ENCODE measurements around the gene TBC1D22A.
"Not testable (repeated sequence)": the region's sequence is repeated elsewhere in the genome, so short reads cannot be mapped to it uniquely, and the experiment has no call there.

TBC1D22A gene

GRCh38 chr22:47038206-47038835 is 275.9 kb downstream of the TBC1D22A start:
- no peak for DNase-seq

GRCh38 chr22:47039356-47039755 is 276.9 kb downstream of the TBC1D22A start:
- DNase-seq: no peak

DNA sequence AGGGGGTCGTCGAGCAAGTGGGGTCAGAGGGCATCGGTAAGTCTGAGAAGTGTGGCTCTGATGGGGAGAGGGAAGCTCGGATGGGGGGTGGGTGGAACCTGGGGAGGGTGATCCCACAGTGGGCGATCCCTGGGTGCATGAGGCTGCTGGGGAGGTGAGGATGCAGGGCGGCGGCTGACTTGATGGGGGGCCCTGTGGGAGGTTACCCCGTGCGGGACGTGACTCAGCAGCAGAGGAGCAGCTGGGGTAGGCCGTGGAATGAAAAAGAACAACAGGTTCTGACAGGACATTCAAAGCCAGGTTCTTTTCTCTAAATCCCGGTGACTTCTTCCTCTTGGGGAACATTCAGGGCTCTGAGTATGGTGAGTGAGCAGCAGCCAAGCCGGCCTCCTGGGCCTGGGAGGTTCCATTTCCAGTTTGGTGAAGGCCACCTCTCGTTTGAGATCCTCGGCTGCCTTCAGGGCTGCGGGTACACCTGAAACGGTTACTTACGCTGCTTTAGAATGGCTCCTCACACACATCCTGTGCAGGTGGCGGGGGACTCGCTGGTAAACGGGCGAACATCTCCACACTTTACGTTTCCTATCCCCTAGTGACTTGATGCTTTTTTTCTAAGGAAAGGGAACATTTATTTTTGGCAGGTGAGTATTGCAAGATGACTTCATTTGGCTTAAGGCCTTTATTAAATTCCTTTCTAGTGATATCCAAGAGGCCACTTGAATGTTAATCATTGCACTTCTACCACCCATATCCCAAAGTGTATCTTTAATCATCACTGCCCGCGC is 278.2 kb downstream of the TBC1D22A start:
- DNase-seq: no peak

DNA sequence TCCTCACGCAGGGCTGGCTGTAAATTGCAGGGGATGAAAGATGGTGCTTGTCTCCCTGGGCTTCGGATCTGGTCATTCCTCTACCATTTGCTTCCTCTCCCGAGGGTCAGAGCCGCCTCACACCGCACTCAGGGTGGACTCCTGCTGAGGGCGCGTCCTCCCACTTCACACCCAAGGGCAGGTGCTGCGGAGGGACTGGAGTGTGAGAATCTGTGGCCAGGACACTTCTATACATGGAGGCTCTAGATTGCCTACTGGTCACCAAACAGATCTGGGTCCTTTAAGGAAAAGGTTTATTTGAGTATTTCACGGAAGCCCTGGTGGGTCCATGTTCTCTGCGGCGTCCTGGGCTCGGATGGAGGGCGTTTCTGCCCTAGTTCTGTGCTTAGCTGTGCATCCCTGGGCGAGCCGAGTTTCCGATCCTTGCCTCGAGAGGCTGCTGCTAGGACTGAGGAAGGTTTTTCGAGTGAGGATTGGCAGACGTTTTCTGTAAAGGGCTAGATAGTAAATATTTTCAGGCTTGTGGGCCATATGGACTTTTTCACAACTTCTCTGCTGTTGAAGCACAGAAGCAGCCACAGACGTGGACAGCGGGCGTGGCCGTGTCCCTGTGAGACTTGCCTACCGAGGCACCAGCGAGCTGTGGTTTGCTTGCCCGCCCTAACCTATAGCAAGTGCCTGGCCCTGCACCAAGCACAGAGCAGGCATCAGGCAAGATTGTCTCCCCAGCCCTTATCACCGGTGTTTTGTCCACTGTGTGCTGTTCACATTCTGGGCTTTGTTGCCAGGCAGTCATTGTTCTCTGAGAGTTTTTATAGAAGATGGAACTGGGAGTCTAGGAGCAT is 279.0 kb downstream of the TBC1D22A start:
- DNase-seq: no peak

DNA sequence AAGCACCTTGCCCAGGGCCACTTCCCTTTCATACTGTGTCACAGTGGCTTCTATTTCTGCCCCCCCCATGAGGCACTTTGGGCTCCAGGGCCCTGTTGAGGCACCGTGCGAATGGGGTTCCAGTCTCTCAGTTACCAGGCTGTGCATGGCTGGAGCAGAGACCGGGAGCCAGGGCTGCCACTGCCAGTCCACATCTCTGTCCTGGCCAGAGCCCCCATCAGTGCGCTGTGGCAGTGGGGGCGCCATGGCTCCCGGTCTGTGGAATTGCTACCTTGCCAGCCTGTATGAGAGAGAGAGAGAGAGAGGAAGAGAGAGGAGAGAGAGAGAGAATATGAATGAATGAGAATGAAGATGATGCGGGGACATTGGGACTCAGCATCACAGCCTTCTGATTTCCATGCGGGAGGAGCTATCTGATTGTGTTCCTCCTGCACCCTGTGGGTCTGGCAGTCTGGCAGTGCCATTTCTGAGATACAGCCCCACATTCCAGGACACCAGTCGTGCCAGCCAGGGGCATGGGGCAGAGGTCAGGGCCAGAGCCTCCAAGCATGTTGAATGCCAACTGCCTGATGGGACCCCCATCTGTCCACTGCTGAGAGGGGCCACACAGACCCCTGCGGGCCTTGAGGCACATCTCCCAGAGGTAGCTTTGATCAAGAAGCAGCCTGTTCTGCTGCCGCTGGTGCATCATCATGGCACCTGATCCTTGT is 279.8 kb downstream of the TBC1D22A start:
- no peak for DNase-seq

DNA sequence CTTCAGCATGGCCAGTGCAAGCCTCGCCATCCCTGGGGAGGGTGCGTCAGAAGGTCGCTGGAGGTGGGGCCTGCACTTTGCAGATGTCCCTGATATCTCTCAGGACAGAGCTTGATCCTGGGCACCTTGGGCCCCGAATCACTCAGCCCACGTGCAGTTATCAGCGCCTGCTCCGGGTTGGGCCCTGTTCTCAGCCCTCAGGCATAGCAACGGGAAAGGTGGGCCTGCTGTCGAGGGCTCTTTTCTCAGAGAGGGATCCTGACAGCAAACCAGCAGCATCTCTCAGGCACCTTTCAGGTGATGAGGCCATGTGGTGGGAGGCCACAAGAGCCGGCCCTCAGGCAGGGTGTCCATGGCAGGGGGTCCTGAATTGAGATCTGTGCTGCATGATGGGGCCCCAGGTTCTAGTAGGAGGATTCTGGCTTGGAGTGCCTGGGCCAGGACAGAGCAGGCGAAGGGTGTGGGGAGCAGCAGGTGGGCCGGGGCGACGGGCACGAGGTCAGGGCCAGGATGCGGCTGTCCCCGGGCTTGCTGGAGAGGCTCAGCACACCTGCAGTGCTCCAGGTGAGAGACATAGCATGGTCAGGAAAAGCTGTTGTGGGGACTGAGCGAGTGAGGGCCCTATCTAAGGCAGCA is 280.5 kb downstream of the TBC1D22A start:
- DNase-seq: no peak

- peak; percentile 56 for DNase-seq
Observed at GRCh38 chr22:47043835-47044721, 281.6 kb downstream of the TBC1D22A start.

DNA sequence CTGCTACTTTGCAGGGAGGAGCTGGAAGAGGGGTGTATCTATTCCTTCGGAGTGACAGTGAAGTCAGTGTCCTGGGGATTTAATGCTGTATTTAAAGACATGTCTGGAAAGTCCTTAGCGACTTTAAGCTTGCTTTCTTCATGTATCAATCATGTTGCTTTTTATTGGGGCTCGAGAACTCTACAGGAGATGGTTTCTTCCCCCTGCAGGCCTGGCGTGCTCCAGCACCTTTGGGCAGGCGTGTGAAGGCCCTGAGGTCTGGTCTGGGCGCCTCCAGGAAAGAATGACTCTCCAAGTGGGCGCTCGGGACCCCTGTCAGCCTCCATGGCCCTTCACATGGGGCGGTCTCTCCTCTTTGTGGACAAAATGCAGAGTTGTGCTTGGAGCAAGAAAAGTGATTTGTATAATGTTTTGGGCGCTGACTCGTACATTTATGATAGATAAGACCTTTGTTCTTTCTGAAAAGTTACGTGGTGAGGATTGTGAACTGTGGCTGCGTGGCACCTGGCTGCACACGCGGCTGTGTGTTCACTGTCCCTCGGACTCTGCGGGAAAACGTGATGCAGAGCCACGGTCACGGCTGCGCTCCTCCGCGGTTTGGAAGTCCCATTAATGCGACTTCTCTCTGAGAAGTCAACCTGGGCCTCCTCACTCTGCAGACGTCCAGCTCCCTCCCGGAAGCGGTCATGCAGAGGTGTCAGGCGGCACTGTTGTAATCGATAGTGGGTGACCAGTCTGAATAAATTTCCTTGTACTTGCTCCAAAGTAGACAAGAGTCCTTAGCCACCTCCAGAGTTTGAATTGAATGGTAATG is 282.5 kb downstream of the TBC1D22A start:
- DNase-seq: no peak

DNA sequence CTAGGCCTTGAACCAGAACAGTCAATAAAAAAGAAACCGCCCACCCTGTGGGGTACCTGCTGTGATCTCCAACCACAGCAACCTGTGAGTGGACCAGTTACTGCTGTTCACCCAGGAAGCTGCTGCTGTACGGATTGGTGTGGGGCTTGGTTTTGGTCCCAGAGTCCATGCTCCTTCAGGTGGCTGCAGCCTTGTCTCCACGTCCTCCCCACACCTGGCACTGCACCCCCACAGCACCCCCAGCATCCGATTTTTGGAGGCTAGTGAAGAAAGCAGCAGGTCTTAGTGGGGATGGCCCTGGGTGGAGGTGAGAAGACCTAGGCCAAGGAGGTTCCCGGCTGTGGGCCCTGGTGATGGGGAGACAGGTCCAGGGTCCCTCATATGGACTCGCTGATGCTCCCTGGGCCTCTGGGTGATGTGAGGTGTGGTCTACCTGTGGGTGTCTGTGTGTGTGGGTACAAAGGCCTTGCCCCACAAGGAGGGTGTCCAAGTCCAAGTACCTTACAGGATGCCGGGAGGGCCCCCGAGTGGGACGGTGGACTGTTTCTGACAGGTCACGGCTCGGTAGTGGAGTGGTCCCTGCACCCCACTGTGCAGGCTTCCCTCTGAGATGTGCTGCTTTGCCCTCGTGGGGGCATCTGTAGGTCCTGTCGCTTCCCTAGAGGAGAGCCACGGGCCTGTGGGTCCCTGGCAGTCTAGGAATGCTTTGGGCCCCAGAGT is 283.4 kb downstream of the TBC1D22A start:
- no peak for DNase-seq

DNA sequence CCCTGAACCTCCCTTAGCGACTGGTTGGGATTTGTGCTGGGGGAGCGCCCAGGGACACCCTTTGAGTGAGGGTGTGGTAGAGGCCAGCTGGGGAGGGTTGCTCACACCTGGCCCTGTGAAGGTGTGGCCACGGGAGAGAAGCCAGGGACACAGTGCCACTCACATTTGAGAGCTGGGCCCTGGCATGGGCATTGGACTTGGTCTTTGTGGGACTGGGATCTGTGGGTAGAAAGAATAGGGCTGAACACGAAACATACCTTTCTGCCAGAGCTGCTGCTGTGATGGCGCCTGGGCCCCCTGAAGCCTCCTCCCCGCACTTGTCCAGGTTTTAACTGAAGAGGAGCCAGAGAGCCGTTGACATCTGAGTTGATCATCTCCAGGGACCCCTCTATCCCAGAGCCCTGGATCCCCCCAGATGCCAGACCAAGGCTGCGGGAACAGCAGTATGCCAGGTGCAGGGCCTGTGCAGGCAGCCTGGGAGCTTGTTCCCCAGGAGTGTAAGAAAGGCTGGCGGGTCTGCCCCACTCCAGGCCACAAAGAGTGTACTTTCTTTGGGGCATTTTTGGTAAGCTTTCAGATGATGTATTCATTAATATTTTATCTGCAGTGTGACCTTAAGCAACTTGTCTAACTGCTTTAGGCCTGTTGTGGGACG is 284.1 kb downstream of the TBC1D22A start:
- DNase-seq: no peak

DNA sequence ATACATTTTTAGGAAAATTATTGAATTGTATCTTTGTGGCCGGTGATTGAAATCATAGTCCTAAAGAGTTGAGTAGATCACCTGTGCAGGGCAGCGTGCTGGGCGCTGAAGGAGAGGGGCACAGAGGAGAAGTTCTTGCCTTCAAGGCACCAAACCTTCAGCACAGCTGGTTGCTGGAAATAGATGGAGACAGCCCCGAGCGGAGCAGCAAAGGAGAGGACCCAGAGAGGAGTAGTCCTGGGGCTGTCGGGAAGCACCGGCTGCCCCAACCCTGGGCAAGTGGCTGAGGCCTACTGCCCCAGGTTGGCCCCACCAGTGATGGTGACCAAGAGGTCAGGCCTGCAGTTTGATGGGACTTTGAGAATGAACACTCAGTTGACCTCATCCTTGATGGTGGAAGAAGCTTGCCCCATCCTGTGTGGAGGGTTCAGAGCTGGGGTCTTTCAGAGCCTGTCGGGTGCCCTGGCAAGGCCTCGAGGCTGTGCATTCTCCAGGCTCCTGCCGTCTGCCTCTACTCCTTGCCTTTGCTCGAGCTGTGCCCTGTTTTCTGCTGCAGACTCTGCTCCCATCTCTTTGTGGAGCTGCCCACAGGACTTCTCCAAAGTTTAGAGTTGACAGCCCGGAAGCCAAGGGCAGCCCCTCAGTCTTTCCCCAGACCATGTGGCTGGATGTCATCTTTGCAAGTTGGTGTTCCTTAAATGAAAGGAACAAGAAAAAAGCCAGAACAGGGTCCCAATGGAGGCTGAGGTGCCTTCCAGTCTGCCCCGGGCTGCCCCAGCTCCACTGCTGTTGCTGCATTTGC is 285.1 kb downstream of the TBC1D22A start:
- no peak for DNase-seq

DNA sequence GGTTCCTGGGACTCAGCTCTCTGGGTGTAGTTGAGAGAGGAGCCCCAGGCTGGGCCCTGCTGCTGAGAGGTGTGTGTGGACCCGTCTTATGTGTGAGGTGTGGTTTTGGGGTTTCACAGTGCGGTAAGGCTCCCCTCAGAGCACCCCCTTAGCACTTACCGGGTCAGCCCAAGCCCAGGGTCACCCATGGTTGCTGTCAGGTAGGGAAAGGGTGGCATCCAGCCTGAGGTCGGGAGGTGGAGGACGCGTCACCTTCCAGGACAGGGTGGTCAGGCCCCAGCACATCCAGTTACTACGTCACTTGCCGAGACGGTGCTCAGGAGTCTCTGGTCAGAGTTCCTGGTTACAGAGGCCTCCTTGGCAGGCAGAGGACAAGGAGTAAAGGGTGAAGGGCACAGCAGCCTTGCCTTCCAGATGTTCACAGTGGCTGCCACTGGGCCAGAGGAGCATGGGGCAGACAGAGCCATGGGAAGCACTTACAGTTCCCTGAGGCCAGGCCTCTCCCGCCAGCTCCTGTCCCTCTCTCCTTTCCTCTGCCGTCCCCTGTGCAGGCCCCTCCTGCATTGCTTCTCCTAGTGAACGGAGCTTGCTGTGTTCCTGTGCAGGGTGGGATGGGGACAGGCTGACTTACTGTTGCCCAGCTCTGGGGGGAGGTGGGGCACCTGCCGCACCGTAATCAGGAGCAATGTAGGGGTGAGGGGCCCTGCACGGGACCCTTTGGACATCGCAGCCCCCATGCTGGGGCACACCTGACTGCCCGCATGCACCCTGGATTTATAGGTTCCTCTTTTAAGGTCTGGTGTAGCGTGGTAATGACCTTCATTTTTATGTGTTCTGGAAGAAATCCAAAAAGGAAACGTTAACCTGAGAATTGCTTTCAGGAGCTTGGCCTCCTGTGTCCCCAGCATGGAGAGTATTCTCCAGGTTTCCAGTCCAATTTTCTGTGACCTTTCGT is 285.9 kb downstream of the TBC1D22A start:
- DNase-seq: no peak

- no peak for DNase-seq
Observed at GRCh38 chr22:47049078-47049624, 286.7 kb downstream of the TBC1D22A start.

DNA sequence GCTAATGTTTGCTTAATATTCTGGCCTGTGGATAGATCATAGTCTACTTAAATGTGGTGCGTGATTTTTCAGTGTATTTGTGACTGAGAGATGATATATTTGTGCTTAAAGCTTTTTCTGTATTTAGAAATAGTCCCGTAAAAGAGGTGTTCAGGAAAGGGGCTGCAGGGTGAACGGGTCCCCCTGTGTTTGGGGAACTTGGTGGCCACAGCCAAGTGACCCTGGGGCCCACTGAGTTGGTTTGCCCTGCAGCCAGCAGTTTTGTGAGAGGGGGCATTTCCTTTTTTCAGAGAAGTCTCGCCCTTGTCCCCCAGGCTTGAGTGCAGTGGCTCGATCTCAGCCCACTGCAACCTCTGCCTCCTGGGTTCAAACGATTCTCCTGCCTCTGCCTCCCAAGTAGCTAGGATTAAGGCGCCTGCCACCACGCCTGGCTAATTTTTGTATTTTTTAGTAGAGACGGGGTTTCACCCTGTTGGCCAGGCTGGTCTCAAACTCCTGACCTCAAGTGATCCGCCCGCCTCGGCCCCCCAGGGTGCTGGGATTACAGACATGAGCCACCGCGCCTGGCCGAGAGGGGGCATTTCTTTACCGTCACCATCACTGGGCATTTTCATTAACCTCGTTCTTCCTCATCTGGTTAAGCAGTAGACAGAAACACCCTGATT is 287.4 kb downstream of the TBC1D22A start:
- not testable (repeated sequence) for DNase-seq

DNA sequence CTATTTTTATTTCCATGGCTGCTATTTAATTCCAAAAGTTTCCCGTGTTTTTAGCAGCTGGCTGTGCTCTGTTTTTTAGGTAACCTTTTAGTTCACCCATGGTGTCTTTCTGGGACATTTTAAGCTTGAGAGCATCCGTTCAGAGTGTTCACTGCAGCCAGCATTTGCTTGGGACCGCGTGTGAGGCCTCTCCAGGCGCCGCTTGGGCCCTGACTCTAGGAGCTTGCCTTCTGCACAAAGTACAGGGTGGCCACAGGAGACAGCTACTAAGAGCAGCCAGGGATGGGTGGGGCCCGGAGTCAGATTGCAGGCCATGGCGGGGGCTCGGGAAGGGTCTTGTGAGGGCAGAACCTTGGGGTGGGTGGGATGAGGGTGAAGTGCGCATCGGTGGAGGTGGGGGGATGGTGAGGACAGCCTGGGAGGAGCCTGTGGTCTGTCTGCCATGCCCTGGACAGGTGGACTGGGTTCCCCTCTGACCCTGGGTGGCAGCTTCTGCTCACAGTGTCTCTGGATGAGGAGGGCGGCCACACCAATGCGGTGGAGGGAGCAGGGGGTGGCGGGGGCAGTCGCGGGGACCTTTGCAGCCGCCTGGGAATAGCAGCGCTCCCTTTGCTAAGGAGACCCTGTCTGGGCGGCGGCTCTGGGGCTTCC is 288.1 kb downstream of the TBC1D22A start:
- no peak for DNase-seq
